NB4 (cell line): ENCODE data around the gene ZNF316.
"Not testable (repeated sequence)": the region's sequence is repeated elsewhere in the genome, so short reads cannot be mapped to it uniquely, and the experiment has no call there.

Source experiments
- DNase-seq: peaks from one replicate; pipeline ENCODE4 v3.0.0; 2010; ENCODE audit warnings: low read depth
- H3K4me3 ChIP-seq: one replicate; pipeline ENCODE4 v1.5.1; 2011; ENCODE audit warnings: mild to moderate bottlenecking, low read depth, low read length, moderate library complexity
- CTCF ChIP-seq: IDR thresholded peaks from one replicate; pipeline ENCODE4 v1.5.1; 2012; ENCODE audit warnings: low read depth, low read length
- MAX ChIP-seq: IDR thresholded peaks from 2 replicates; pipeline ENCODE4 v1.6.1; 2011; ENCODE audit warnings: low read depth, low read length
- MYC ChIP-seq: IDR thresholded peaks from 2 replicates; pipeline ENCODE4 v1.6.1; 2011; ENCODE audit warnings: low read depth, low read length
- POLR2A ChIP-seq: IDR thresholded peaks from 2 replicates; pipeline ENCODE4 v1.6.1; 2011; ENCODE audit warnings: mild to moderate bottlenecking; ENCODE audit not compliant: insufficient read length; ENCODE audit errors: extremely low read depth

ZNF316 gene

GRCh38 chr7:6634021-6634420 lies 3.1 kb upstream of the ZNF316 start:
- DNase-seq: no peak
- H3K4me3 ChIP-seq: no peak overlapping the region
- TF ChIP-seq POLR2A: no peak
- TF ChIP-seq MYC: no peak
- TF ChIP-seq CTCF: no peak

- H3K4me3 ChIP-seq: not testable (repeated sequence)
Observed at GRCh38 chr7:6634971-6635370, 2.1 kb upstream of the ZNF316 start.

GRCh38 chr7:6637544-6638229 lies 569 bp downstream of the ZNF316 start:
- peak overlapping the region; percentile 70 for H3K4me3 ChIP-seq
- DNase-seq: peak; percentile 87
- TF ChIP-seq POLR2A (no peak), MAX (peak; percentile 53; the same call in 1 of the 2 replicates), MYC (no peak), CTCF (peak; percentile 54)

More at GRCh38 chr7:6634971-6635370, 2.1 kb upstream of the ZNF316 start:
- DNase-seq: peak; percentile 74

GRCh38 chr7:6639032-6639431 lies 1.9 kb downstream of the ZNF316 start:
- peak overlapping the region; percentile 17 for H3K4me3 ChIP-seq
- no peak for DNase-seq
- no peak for TF ChIP-seq POLR2A
- TF ChIP-seq MYC: no peak
- TF ChIP-seq CTCF: no peak
- TF ChIP-seq MAX: no peak

GRCh38 chr7:6639627-6640026 lies 2.5 kb downstream of the ZNF316 start:
- no peak for TF ChIP-seq CTCF
- no peak for TF ChIP-seq MYC
- TF ChIP-seq MAX: no peak
- TF ChIP-seq POLR2A: no peak
- DNase-seq: peak; percentile 39
- H3K4me3 ChIP-seq: no peak overlapping the region

GRCh38 chr7:6640246-6640721 lies 3.2 kb downstream of the ZNF316 start:
- H3K4me3 ChIP-seq: peak overlapping the region; percentile 1
- peak; percentile 93 for DNase-seq
- TF ChIP-seq CTCF (no peak), MAX (peak; percentile 95), MYC (peak; percentile 94)
